ENCODE data around the gene FER. TPM values are rescaled to one million over a fixed set of nuclear protein-coding genes. Genes with fewer than 3 reads are reported as not detected.

Gene FER
- total and polyA plus RNA-seq, 9 of the 15 experiments (the other 6 are each of a cell fraction or from before 2014, with no cell fraction given), result 6.7 to 18.2 (median 8.9) TPM

GRCh38 chr5:108797396-108797795, 49.7 kb downstream of the FER start:
- H3K79me2 ChIP-seq (ENCODE audit: control insufficient read depth, insufficient read depth, low read length), result no peaks in the 10 kb centered on the region
- BruUV-seq (replicated peaks), result no TSS peak
- in situ Hi-C loops (cut with MboI), result no loop called here

More at GRCh38 chr5:108797396-108797795, 49.7 kb downstream of the FER start:
- Histone ChIP-seq H2AFZ (ENCODE audit: low read depth, low read length) (no peak overlapping the region), H3K4me1 (replicated peaks in 1 of 2; ENCODE audit: control insufficient read depth in 2 of 2, insufficient read depth in 2 of 2, low read length in 2 of 2) (no peaks in the 10 kb centered on the region; a peak in 2 of 5 replicates), H3K9me3 (replicated peaks; ENCODE audit: control insufficient read depth, insufficient read depth, low read depth, low read length) (no peaks in the 10 kb centered on the region), H3K36me3 (ENCODE audit: control insufficient read depth, insufficient read depth, low read length) (no peaks in the 10 kb centered on the region), H3K27ac (ENCODE audit: extremely low read depth, low read depth, low read length) (no peak overlapping the region), H3K9me1 (ENCODE audit: control insufficient read depth, insufficient read depth, low read length) (no peaks in the 10 kb centered on the region), H3K4me2 (ENCODE audit: insufficient read depth, low read length) (no peak overlapping the region), H3K9ac (ENCODE audit: insufficient read depth in 1 of 2, low read depth in 2 of 2, low read length in 2 of 2) (no peak overlapping the region), H3K4me3 (no peak overlapping the region), H3K27me3 (ENCODE audit: control insufficient read depth in 2 of 2, insufficient read depth in 2 of 2, low read length in 2 of 2) (no peaks in the 10 kb centered on the region), H4K20me1 (replicated peaks; ENCODE audit: control insufficient read depth, insufficient read depth, low read length) (no peaks in the 10 kb centered on the region)
- no peak for TF ChIP-seq GABPB2 (CRISPR knock-in tag; conservative IDR thresholded peaks at IDR 0.05)
- no peak for TF ChIP-seq PURB (CRISPR knock-in tag; IDR thresholded peaks at IDR 0.05; ENCODE audit: low read depth)
- TF ChIP-seq, protein P1, sequence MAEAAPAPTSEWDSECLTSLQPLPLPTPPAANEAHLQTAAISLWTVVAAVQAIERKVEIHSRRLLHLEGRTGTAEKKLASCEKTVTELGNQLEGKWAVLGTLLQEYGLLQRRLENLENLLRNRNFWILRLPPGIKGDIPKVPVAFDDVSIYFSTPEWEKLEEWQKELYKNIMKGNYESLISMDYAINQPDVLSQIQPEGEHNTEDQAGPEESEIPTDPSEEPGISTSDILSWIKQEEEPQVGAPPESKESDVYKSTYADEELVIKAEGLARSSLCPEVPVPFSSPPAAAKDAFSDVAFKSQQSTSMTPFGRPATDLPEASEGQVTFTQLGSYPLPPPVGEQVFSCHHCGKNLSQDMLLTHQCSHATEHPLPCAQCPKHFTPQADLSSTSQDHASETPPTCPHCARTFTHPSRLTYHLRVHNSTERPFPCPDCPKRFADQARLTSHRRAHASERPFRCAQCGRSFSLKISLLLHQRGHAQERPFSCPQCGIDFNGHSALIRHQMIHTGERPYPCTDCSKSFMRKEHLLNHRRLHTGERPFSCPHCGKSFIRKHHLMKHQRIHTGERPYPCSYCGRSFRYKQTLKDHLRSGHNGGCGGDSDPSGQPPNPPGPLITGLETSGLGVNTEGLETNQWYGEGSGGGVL (CRISPR knock-in tag; IDR thresholded peaks at IDR 0.05), result no peak
- TF ChIP-seq ZNF583 (CRISPR knock-in tag; IDR thresholded peaks at IDR 0.05), result no peak
- TF ChIP-seq WHSC1 (IDR thresholded peaks at IDR 0.05; ENCODE audit: low read length), result no peak
- TF ChIP-seq BCLAF1 (IDR thresholded peaks at IDR 0.05; ENCODE audit: borderline replicate concordance in 1 of 2, control insufficient read depth in 1 of 2, low read depth in 2 of 2, low read length in 1 of 2), result no peak
- no peak for TF ChIP-seq PRMT5 (CRISPR knock-in tag; IDR thresholded peaks at IDR 0.05)
- TF ChIP-seq, protein P2, sequence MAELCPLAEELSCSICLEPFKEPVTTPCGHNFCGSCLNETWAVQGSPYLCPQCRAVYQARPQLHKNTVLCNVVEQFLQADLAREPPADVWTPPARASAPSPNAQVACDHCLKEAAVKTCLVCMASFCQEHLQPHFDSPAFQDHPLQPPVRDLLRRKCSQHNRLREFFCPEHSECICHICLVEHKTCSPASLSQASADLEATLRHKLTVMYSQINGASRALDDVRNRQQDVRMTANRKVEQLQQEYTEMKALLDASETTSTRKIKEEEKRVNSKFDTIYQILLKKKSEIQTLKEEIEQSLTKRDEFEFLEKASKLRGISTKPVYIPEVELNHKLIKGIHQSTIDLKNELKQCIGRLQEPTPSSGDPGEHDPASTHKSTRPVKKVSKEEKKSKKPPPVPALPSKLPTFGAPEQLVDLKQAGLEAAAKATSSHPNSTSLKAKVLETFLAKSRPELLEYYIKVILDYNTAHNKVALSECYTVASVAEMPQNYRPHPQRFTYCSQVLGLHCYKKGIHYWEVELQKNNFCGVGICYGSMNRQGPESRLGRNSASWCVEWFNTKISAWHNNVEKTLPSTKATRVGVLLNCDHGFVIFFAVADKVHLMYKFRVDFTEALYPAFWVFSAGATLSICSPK (IDR thresholded peaks at IDR 0.05; ENCODE audit: borderline replicate concordance), result no peak
- no peak for DNase-seq (ENCODE audit: extremely low read depth in 1 of 4, low spot score in 3 of 4)
- 29% methylated on average over 2 of the region's 2 CpGs for WGBS (ENCODE audit: insufficient coverage, low coverage, missing lambda C conversion rate)
- FAIRE-seq, result no peak
- ChIA-PET POLR2A (no interaction called here), CTCF (ENCODE audit: low intra/inter-chr PET ratio) (no interaction called here)
- intact Hi-C loops (cut with micrococcal nuclease), result no loop called here
- ATAC-seq, result peak; percentile 47; the same call in 2 of the 3 replicates
